HTERT RPE-1 (cell line): ENCODE data around the gene MBNL2.

Experiments
- in situ Hi-C: fragments of 300-500 bp; cut with MboI; formaldehyde crosslinking; loops from 4 replicates; pipeline ENCODE4 v1.14.3; 2020; ENCODE audit warnings: low sequenced_read_pairs

Gene MBNL2

GRCh38 chr13:97403893-97404750 lies 182.0 kb downstream of the MBNL2 start:
- in situ Hi-C loops = no loop called here

GRCh38 chr13:97407540-97407939 lies 185.4 kb downstream of the MBNL2 start:
- in situ Hi-C loops = no loop called here

GRCh38 chr13:97408938-97409337 lies 186.8 kb downstream of the MBNL2 start:
- in situ Hi-C loops = no loop called here

DNA sequence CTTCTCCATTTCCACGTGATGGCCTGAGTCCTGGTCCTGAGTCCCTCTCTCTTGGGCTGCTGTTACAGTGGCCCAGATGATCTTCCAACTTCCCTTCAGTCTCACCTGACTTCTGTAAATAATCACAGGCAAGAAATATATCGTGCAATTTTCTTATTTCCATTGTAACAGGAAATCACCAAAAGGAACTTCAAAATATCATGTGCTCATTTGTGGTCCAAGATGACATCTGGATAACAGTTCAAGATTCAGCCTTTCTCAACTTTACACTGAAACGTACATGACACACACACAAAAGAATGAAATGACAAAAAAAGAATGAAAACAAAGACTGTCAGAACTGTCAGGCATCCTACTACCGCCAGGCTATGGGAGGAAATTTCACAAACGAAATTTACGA lies 189.9 kb downstream of the MBNL2 start:
- in situ Hi-C loops = no loop called here

- in situ Hi-C loops = no loop called here
Observed at GRCh38 chr13:97413694-97414093, 191.6 kb downstream of the MBNL2 start.

- in situ Hi-C loops = no loop called here
Observed at GRCh38 chr13:97414392-97414791, 192.3 kb downstream of the MBNL2 start.

- in situ Hi-C loops = no loop called here
Observed at GRCh38 chr13:97417698-97418097, 195.6 kb downstream of the MBNL2 start.

- in situ Hi-C loops = no loop called here
Observed at GRCh38 chr13:97422118-97423054, 200.3 kb downstream of the MBNL2 start.

DNA sequence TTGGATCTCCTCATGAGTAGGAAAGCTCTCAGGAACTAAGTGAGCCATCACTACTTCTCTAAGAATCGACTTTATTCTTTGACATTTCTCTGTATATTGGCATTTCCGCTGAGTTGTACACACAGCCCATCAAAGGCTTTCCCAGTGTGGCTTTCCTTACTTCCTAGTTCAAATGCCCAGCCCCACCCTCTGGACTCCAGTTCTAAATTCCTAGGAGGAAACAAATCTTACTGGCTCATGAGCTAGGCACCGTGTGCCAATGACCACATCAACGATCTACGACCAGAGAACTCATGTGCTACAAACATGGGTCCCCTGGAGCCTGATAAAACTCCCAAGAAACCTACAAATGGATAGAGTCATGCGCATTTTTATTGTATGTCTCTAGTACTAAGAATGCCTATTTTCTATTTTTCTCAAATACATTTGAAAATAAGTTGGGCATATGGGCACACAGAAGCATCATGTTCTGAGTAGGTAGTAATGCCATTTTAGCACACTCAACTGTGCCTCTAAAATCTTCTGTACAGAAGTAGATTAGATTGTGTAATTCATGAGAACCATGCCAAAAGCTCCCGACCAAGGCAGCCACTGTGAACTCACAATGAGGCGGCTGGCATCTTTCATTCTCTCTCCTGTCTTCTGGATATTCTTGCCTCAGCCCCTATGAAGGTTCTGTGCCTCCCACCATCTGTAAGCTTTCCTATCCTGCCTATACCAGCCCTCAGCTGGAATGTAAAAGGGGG lies 201.3 kb downstream of the MBNL2 start:
- in situ Hi-C loops = no loop called here

DNA sequence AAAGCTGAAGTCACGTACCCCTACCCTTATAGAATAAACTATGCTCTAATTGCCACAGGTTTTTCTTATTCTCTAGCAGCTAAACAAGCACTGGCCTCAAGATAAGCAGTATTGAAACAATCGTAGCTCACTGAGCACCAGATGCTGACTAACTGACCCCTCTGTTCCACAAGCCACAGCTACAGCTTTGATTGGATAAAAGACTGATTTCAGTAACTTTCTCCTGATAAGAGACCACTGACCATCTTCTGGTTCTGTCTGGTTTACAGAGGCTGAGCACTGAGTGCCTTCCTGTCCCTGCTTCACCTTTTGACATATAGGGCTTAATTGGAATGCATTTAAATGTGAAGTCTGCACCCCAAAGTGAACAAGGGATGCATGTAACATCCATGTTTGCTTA lies 203.5 kb downstream of the MBNL2 start:
- in situ Hi-C loops = no loop called here

DNA sequence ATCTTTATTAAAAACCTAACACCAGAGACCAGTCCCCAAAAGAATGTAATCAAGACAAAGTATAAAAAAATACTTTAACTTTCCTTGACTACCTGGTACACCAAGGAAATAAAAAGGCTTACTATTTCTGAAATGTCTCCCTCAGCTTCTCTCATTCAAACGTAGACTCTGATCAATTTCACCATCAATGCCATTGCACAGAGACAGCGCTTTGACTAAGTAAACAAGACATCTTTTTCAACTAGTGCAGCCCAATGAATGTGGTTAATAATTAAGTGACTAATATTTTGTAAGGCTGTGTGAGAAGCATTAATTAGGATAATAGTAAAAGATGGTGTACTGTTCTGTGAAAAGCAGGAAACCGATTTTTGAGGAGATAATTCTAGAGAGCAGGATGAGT lies 204.6 kb downstream of the MBNL2 start:
- in situ Hi-C loops = no loop called here

DNA sequence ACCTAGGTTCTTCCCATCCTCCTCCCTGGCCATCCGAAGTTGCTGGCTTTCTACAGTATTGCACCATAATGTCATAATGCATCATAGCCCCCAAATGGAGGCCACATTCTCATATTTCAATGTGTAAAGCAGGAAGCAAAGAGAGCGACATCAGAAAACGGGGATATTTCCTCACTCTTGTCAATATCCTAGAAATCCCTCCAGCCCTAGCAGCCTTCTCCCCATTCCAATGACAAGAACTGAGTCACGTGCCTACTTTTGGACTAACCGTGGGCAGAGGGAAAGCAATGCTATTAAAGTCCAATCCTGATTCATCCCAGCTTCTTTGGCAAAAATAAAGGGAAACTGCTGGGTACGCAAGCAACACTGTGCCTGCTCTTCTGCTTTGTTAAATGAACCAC lies 207.5 kb downstream of the MBNL2 start:
- in situ Hi-C loops = no loop called here

GRCh38 chr13:97430296-97430695 lies 208.2 kb downstream of the MBNL2 start:
- in situ Hi-C loops = no loop called here

GRCh38 chr13:97431171-97431764 lies 209.1 kb downstream of the MBNL2 start:
- in situ Hi-C loops = no loop called here

DNA sequence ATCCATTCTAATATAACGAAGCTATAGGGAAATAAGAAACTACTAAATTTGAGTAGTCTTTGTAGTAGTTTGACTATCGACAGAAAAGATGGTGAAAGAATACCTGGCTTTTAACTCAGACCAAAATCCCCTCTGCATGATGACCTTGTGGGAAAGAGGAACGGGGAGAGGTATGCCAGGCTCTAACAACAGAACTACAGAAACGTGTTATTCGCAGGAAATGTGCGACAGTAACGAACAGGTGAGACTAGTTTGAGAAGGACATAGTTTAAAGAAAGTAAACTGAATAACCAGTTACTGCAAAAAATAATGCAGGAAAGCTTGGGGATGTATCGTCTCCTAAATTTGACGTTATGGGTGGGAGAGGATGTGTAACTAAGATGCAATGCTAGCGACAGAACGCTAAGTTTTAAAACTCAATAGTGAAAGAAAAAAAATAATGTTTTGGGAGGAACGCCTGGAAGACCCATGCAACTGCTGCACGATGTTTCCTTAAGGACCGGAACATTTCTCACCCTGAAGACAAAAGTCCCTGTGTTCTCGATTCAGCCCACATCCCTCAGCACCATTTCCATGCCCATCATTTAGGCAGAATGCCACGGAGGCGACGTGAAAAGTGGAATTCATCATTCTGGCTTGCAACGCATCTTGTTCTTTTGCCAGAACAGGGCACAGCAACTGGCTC lies 210.2 kb downstream of the MBNL2 start:
- in situ Hi-C loops = no loop called here

DNA sequence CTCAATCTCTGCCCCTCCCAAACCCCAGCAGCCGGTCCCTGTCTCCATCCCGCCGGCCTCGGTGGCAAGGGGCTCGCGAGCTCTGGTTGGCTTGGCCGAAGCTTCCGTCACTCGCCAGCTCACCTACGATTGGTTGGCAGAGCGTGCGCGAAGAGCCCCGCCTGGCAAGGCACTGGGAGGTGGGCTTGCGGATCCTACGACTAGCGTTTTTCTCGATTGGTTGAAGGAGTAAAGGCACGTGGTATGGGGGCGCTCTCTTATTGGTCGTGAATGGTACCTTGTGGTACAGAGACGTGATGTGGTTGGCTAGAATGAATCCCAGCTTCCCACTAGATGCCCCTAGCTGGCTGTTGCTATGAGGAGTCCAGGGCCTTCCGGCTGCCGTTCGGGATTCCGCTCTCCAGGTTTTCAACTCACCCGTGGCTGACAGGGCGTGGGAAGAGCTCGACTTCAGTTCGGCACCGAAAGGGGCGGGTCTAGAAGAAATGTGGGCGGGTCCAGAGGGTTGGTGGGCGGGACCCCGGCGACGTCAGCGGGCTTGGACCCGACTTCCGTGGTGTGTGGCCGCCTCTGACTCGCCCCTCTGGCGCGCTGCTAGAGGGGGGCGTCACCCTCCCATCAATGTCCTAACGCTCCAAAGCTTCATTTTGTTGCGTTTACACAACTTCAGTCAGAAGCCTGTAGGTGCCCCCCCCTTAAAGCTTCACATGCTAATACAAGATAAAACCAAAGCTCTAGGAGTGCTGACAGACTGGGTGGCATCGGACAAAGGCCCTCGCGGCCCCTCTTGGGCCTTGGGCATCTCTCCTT lies 211.0 kb downstream of the MBNL2 start:
- in situ Hi-C loops = no loop called here

- in situ Hi-C loops = no loop called here
Observed at GRCh38 chr13:97433727-97434396, 211.7 kb downstream of the MBNL2 start, which contains the start of gene RAP2A. RAP2A (plus strand) TSS chr13:97434169; CDS start chr13:97434471, 302 bp downstream.

GRCh38 chr13:97434397-97435201 lies 212.5 kb downstream of the MBNL2 start:
- in situ Hi-C loops = no loop called here
